Gastroesophageal sphincter (tissue), 3 donors: Measurements from ENCODE around the gene GRIA4.

Experiments
- CTCF ChIP-seq, 4 experiments: fragments of 200-600 bp in 2 of 4; fragments of 450-650 bp in 2 of 4; sonication (generic) in 1 of 4; IDR thresholded peaks; one replicate each; pipeline ENCODE4 v1.5.1; 2017 to 2019; ENCODE audit warnings: antibody characterized with exemption in 4 of 4, mild to moderate bottlenecking in 2 of 4, moderate library complexity in 2 of 4
- EP300 ChIP-seq: sonication (generic); formaldehyde crosslinking; IDR thresholded peaks from one replicate; pipeline ENCODE4 v1.6.1; 2017; ENCODE audit warnings: antibody characterized with exemption, mild to moderate bottlenecking
- POLR2A ChIP-seq, 2 donors: fragments of 450-650 bp; IDR thresholded peaks; one replicate each; pipeline ENCODE4 v1.6.1; 2017; ENCODE audit warnings: antibody characterized with exemption in 2 of 2, mild to moderate bottlenecking in 2 of 2, moderate library complexity in 1 of 2

GRCh38 chr11:105867742-105868141 lies 257.9 kb downstream of the GRIA4 start:
- no peak for TF ChIP-seq EP300
- no peak for TF ChIP-seq CTCF (IDR thresholded peaks at IDR 0.05)
- TF ChIP-seq POLR2A (IDR thresholded peaks at IDR 0.05), result no peak
